Transverse colon (tissue), 3 donors: ENCODE data around the gene ITGB8.

Source experiments
- CTCF ChIP-seq, 5 experiments: fragments of 200-600 bp in 3 of 5; fragments of 450-650 bp in 2 of 5; sonication (generic) in 3 of 5; IDR thresholded peaks; 1 replicate in 2 of 5; 2 replicates in 3 of 5; pipeline ENCODE4 v1.5.1; 2016 to 2017; ENCODE audit warnings: antibody characterized with exemption in 5 of 5, inconsistent platforms in 3 of 5, mild to moderate bottlenecking in 2 of 5, moderate library complexity in 1 of 5
- EP300 ChIP-seq: sonication (generic); formaldehyde crosslinking; IDR thresholded peaks from one replicate; pipeline ENCODE4 v1.6.1; 2017; ENCODE audit warnings: antibody characterized with exemption, low read depth
- POLR2A ChIP-seq: fragments of 450-650 bp; IDR thresholded peaks from one replicate; pipeline ENCODE4 v1.6.1; 2016; ENCODE audit warnings: antibody characterized with exemption, mild to moderate bottlenecking, moderate library complexity

- TF ChIP-seq CTCF (IDR thresholded peaks at IDR 0.05) (no peak), POLR2A (no peak), EP300 (no peak)
These were observed 71.4 kb downstream of the ITGB8 start for GRCh38 chr7:20401861-20402746.
